A673 (cell line): ENCODE measurements around the gene LAGE3.

Source experiments
- EZH2 ChIP-seq: fragments of 200-600 bp; sonication (generic); IDR thresholded peaks from 2 replicates; pipeline ENCODE4 v1.6.1; 2017; ENCODE audit warnings: borderline replicate concordance, low read depth, mild to moderate bottlenecking, mixed read lengths, antibody characterized with exemption, low read length; ENCODE audit not compliant: poor library complexity, severe bottlenecking
- TF ChIP-seq, protein P1 (sequence below): fragments of 300-800, 200-600 bp; sonication (generic); conservative IDR thresholded peaks from 2 replicates; pipeline ENCODE4 v1.5.1; 2017; ENCODE audit warnings: low read depth, mild to moderate bottlenecking, antibody characterized with exemption, low read length, moderate library complexity, mixed read lengths

DNA sequence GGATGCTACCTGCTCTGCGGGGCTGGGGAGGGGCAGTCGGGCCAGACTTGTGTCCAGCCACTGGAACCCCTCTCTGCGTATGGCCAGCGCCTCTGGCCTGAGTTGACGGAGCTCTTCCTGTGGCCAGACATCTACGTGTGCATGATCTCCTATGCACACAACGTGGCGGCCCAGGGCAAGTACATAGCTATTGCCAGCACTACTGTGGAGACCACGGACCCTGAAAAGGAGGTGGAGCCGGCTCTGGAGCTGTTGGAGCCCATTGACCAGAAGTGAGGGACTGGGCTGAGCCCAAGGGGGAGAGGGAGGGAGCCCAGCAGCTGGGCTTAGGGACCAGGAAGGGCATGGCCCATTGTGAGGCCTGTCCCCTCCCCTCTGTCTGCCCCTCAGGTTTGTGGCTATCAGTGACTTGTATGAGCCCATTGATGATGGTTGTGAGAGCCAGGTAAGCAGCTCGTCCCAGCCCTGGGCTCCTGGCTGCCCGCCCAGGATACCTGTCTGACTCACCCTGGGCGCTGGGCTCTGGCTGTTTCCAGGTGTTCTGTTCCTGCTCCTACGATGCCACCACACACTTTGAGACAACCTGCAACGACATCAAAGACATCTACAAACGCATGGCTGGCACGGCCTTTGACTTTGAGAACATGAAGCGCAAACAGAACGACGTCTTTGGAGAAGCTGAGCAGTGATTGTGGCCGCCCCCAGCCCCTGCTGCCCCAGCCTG lies 36.9 kb downstream of the LAGE3 start:
- TF ChIP-seq, protein P1, sequence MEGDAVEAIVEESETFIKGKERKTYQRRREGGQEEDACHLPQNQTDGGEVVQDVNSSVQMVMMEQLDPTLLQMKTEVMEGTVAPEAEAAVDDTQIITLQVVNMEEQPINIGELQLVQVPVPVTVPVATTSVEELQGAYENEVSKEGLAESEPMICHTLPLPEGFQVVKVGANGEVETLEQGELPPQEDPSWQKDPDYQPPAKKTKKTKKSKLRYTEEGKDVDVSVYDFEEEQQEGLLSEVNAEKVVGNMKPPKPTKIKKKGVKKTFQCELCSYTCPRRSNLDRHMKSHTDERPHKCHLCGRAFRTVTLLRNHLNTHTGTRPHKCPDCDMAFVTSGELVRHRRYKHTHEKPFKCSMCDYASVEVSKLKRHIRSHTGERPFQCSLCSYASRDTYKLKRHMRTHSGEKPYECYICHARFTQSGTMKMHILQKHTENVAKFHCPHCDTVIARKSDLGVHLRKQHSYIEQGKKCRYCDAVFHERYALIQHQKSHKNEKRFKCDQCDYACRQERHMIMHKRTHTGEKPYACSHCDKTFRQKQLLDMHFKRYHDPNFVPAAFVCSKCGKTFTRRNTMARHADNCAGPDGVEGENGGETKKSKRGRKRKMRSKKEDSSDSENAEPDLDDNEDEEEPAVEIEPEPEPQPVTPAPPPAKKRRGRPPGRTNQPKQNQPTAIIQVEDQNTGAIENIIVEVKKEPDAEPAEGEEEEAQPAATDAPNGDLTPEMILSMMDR: no peak
- no peak for TF ChIP-seq EZH2
